GM23338 (cell line): Measurements from ENCODE around the gene RPN2. TPM values are rescaled to one million over a fixed set of nuclear protein-coding genes. Genes with fewer than 3 reads are reported as not detected.
A peak's percentile ranks its signal among the peaks of the same experiment; 100 is the strongest.

Source experiments
- ATAC-seq: fragments of 200-7000 bp; cut with Tn5 transposase; 3 replicates; pipeline ENCODE4 v1.9.1; 2020
- DNase-seq: peaks from one replicate; pipeline ENCODE4 v3.0.0-alpha.2; 2015; ENCODE audit warnings: low spot score
- H2AFZ ChIP-seq: fragments of 200-600 bp; sonication (generic); 2 replicates; pipeline ENCODE4 v1.8.0; 2016; ENCODE audit warnings: antibody characterized with exemption, mild to moderate bottlenecking, moderate library complexity
- H3F3A ChIP-seq: fragments of 200-600 bp; sonication (generic); replicated peaks from 2 replicates; pipeline ENCODE4 v1.8.0; 2017; ENCODE audit warnings: antibody characterized with exemption, mixed run types, low read depth
- H3K27ac ChIP-seq: fragments of 200-600 bp; sonication (generic); 2 replicates; pipeline ENCODE4 v1.6.1; 2016; ENCODE audit warnings: low read depth
- H3K27me3 ChIP-seq: fragments of 200-600 bp; sonication (generic); 2 replicates; pipeline ENCODE4 v1.8.0; 2016; ENCODE audit warnings: mild to moderate bottlenecking, mixed run types, moderate library complexity; ENCODE audit not compliant: insufficient read depth
- H3K36me3 ChIP-seq: fragments of 200-600 bp; sonication (generic); 2 replicates; pipeline ENCODE4 v1.8.0; 2016; ENCODE audit warnings: mild to moderate bottlenecking; ENCODE audit not compliant: insufficient read depth
- H3K4me1 ChIP-seq: fragments of 200-600 bp; sonication (generic); 2 replicates; pipeline ENCODE4 v1.8.0; 2016; ENCODE audit warnings: mild to moderate bottlenecking, moderate library complexity; ENCODE audit not compliant: insufficient read depth
- H3K4me2 ChIP-seq: fragments of 200-600 bp; sonication (generic); 2 replicates; pipeline ENCODE4 v1.7.1; 2017; ENCODE audit warnings: mixed run types
- H3K4me3 ChIP-seq: fragments of 200-600 bp; sonication (generic); 2 replicates; pipeline ENCODE4 v1.6.1; 2016; ENCODE audit warnings: mixed run types
- H3K79me2 ChIP-seq: fragments of 200-600 bp; sonication (generic); replicated peaks from 2 replicates; pipeline ENCODE4 v1.8.0; 2017; ENCODE audit warnings: mild to moderate bottlenecking; ENCODE audit not compliant: insufficient read depth
- H3K9me2 ChIP-seq: fragments of 200-600 bp; sonication (generic); 2 replicates; pipeline ENCODE4 v1.8.0; 2017; ENCODE audit not compliant: insufficient read depth
- H4K20me1 ChIP-seq: fragments of 200-600 bp; sonication (generic); replicated peaks from 2 replicates; pipeline ENCODE4 v1.8.0; 2017; ENCODE audit warnings: mild to moderate bottlenecking; ENCODE audit not compliant: insufficient read depth
- H3K27ac Mint-ChIP-seq: 2 replicates; pipeline ENCODE4 v1.8.0; 2020; ENCODE audit warnings: inconsistent platforms, mild to moderate bottlenecking, moderate library complexity, mixed read lengths
- H3K27me3 Mint-ChIP-seq: 3 replicates; pipeline ENCODE4 v1.8.0; 2022; ENCODE audit warnings: low read depth, mild to moderate bottlenecking, moderate library complexity, mixed read lengths, inconsistent platforms; ENCODE audit not compliant: insufficient read depth, poor library complexity
- H3K36me3 Mint-ChIP-seq: 3 replicates; pipeline ENCODE4 v1.8.0; 2021; ENCODE audit warnings: low read depth, mild to moderate bottlenecking, inconsistent platforms, moderate library complexity, mixed read lengths
- H3K4me1 Mint-ChIP-seq: 3 replicates; pipeline ENCODE4 v1.8.0; 2020; ENCODE audit warnings: mild to moderate bottlenecking, inconsistent platforms, mixed read lengths
- H3K4me3 Mint-ChIP-seq: 3 replicates; pipeline ENCODE4 v1.8.0; 2021; ENCODE audit warnings: moderate library complexity, mild to moderate bottlenecking, inconsistent platforms, mixed read lengths
- H3K9me3 Mint-ChIP-seq: 3 replicates; pipeline ENCODE4 v1.8.0; 2020; ENCODE audit warnings: moderate library complexity, mild to moderate bottlenecking, inconsistent platforms, mixed read lengths
- CREB1 ChIP-seq: fragments of 250-450 bp; sonication (Bioruptor Pico); IDR thresholded peaks from 2 replicates; pipeline ENCODE4 v1.5.0; 2020; ENCODE audit warnings: low read depth, mild to moderate bottlenecking, moderate library complexity
- ETS1 ChIP-seq: IDR thresholded peaks from 2 replicates; pipeline ENCODE4 v1.6.1; 2016; ENCODE audit warnings: antibody characterized with exemption
- EZH2 ChIP-seq: fragments of 200-600 bp; sonication (generic); IDR thresholded peaks from one replicate; pipeline ENCODE4 v1.8.0; 2017; ENCODE audit warnings: antibody characterized with exemption, mild to moderate bottlenecking, low read depth; ENCODE audit not compliant: unreplicated experiment
- EZH2phosphoT487 ChIP-seq: fragments of 200-600 bp; sonication (generic); IDR thresholded peaks from one replicate; pipeline ENCODE4 v1.8.1; 2018; ENCODE audit warnings: antibody characterized with exemption; ENCODE audit not compliant: unreplicated experiment
- NANOG ChIP-seq: IDR thresholded peaks from 2 replicates; pipeline ENCODE4 v1.6.1; 2016; ENCODE audit warnings: antibody characterized with exemption, borderline replicate concordance
- POLR2AphosphoS5 ChIP-seq: IDR thresholded peaks from 2 replicates; pipeline ENCODE4 v1.6.1; 2016; ENCODE audit warnings: antibody characterized with exemption, low read depth
- ZNF331 ChIP-seq: fragments of 250-450 bp; sonication (Bioruptor Pico); IDR thresholded peaks from 2 replicates; pipeline ENCODE4 v1.5.0; 2020; ENCODE audit warnings: low read depth, mild to moderate bottlenecking, moderate library complexity
- ZNF462 ChIP-seq: fragments of 250-450 bp; sonication (Bioruptor Pico); IDR thresholded peaks from 2 replicates; pipeline ENCODE4 v1.5.0; 2020; ENCODE audit warnings: mild to moderate bottlenecking, moderate library complexity
- polyA plus RNA-seq: library from polyadenylated mRNA; unstranded; fragments of >200 nt; fragmentation: Nextera tagmentation; extraction: Ambion mirVana; gene quantifications from 2 replicates; pipeline ENCODE4 v1.2.1, GENCODE V29; 2016
- total RNA-seq: library from RNA; depleted of rRNA; stranded (reverse); fragments of >200 nt; shearing (Covaris generic); gene quantifications from 2 replicates; pipeline ENCODE4 v1.2.3, GENCODE V29; 2014

The RPN2 gene
- total and polyA plus RNA-seq, 2 experiments from 2014 or later = 244 to 302 TPM

DNA sequence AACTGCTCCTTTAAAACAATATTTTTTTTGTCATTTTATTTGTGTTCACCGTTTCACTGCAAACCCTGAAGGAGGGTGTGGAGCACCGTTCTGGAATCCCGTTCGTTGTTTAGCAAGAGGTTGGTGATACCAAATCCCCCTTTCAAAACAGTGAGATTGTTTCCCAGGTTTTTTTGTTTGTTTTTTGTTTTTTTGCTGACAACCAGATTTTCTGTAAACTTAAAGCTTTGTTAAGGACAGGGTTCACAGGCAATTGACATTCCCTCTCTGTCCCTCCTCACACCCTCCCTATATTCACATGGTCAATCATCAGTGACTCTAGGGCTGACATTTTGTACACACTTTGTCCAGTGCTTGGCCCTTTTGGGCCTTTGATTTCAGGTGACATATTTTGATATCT, 21.2 kb downstream of the RPN2 start (continued):
- no peak for TF ChIP-seq ZNF462
- no peak for TF ChIP-seq CREB1 (CRISPR knock-in tag)
- TF ChIP-seq EZH2 = no peak
- no peak for TF ChIP-seq EZH2phosphoT487
- TF ChIP-seq ZNF331 (CRISPR knock-in tag) = no peak
- TF ChIP-seq POLR2AphosphoS5 = no peak
- no peak for TF ChIP-seq ETS1

- Histone ChIP-seq H3K27me3 (no peaks in the 10 kb centered on the region), H3K9me2 (no peaks in the 10 kb centered on the region), H3K27ac (peak overlapping the region; percentile 45), H3K36me3 (peaks cover 58% of the 10 kb centered on the region), H3F3A (peaks cover 16% of the 10 kb centered on the region), H4K20me1 (peaks cover 51% of the 10 kb centered on the region), H3K4me3 (no peak overlapping the region), H3K4me1 (no peaks in the 10 kb centered on the region), H3K4me2 (no peak overlapping the region), H2AFZ (no peak overlapping the region), H3K79me2 (peaks cover 62% of the 10 kb centered on the region)
- Mint-ChIP-seq H3K36me3 (peaks cover 89% of the 10 kb centered on the region), H3K4me3 (no peak overlapping the region), H3K9me3 (no peaks in the 10 kb centered on the region), H3K27me3 (no peaks in the 10 kb centered on the region), H3K27ac (no peak overlapping the region), H3K4me1 (peaks cover 5% of the 10 kb centered on the region; the same call in 1 of the 3 replicates)
- ATAC-seq (no peak), DNase-seq (no peak)
- TF ChIP-seq NANOG = no peak
Measured at GRCh38 chr20:37200926-37201826, 22.0 kb downstream of the RPN2 start.
